Endothelial cell of umbilical vein (primary cell): Measurements from ENCODE around the gene SAXO1. TPM values are rescaled to one million over a fixed set of nuclear protein-coding genes. Genes with fewer than 3 reads are reported as not detected.

Experiments used
- BruUV-seq: library from RNA; stranded (reverse); fragments of 400-500 nt; replicated peaks from 2 replicates; lab custom pipeline; 2021; lab: Mats Ljungman, UMichigan
- CTCF ChIA-PET: fragments of 300-600, 350-600 bp; sonication (Branson Sonifier 250); formaldehyde crosslinking; loops from one replicate; lab custom pipeline; 2021; ENCODE audit warnings: antibody characterized with exemption, inconsistent platforms; lab: Charles Lee
- POLR2A ChIA-PET: fragments of 300-600, 350-600 bp; sonication (Branson Sonifier 250); formaldehyde crosslinking; loops from one replicate; lab custom pipeline; 2021; ENCODE audit warnings: antibody characterized with exemption, inconsistent platforms; lab: Charles Lee
- DNase-seq: peaks from one replicate; pipeline ENCODE4 v3.0.0-alpha.2; 2011; ENCODE audit warnings: low read depth, low spot score
- FAIRE-seq: peaks from 2 replicates; lab custom pipeline; 2011; peaks lifted over from hg19 to GRCh38; lab: Jason Lieb, UNC
- H2AFZ ChIP-seq: 2 replicates; pipeline ENCODE4 v1.6.0; 2012; ENCODE audit warnings: low read depth, low read length, control low read depth, inconsistent platforms
- H3K27ac ChIP-seq: 2 replicates; pipeline ENCODE4 v1.5.1; 2011; ENCODE audit warnings: low read depth, mild to moderate bottlenecking, control low read depth, low read length, moderate library complexity; ENCODE audit not compliant: insufficient read depth
- H3K27me3 ChIP-seq, 2 experiments: 2 replicates each; pipeline versions ENCODE4 v1.6.0 to v1.6.1; 2011; ENCODE audit warnings: low read length in 2 of 2, mixed read lengths in 1 of 2; ENCODE audit not compliant: control insufficient read depth in 2 of 2, insufficient read depth in 2 of 2
- H3K36me3 ChIP-seq, 2 experiments: 2 replicates in 1 of 2; 3 replicates in 1 of 2; pipeline ENCODE4 v1.5.1; 2011; ENCODE audit warnings: low read length in 2 of 2, mild to moderate bottlenecking in 1 of 2, moderate library complexity in 1 of 2; ENCODE audit not compliant: control insufficient read depth in 2 of 2, insufficient read depth in 2 of 2; ENCODE audit errors: extremely low read depth in 1 of 2
- H3K4me1 ChIP-seq: 3 replicates; pipeline ENCODE4 v1.5.1; 2011; ENCODE audit warnings: mild to moderate bottlenecking, low read length; ENCODE audit not compliant: control insufficient read depth, insufficient read depth; ENCODE audit errors: extremely low read depth
- H3K4me2 ChIP-seq: 2 replicates; pipeline ENCODE4 v1.6.1; 2011; ENCODE audit warnings: low read length, control low read depth, mixed read lengths; ENCODE audit not compliant: insufficient read depth
- H3K4me3 ChIP-seq, 3 experiments: fragments of 200-600 bp in 1 of 3; sonication (generic), shearing (Covaris generic) in 1 of 3; replicated peaks in 1 of 3; 2 replicates each; pipeline ENCODE4 v1.5.1; 2011 to 2016; ENCODE audit warnings: control low read depth in 3 of 3, low read length in 3 of 3, mild to moderate bottlenecking in 2 of 3, inconsistent platforms in 1 of 3, low read depth in 1 of 3, moderate library complexity in 1 of 3; ENCODE audit not compliant: insufficient read depth in 1 of 3
- H3K79me2 ChIP-seq: 2 replicates; pipeline ENCODE4 v1.6.0; 2012; ENCODE audit warnings: low read length, inconsistent platforms; ENCODE audit not compliant: control insufficient read depth, insufficient read depth
- H3K9ac ChIP-seq: replicated peaks from 2 replicates; pipeline ENCODE3; 2011; ENCODE audit warnings: low read length, control low read depth; ENCODE audit not compliant: insufficient read depth; ENCODE audit errors: extremely low read depth
- H3K9me1 ChIP-seq: replicated peaks from 3 replicates; pipeline ENCODE4 v1.6.0; 2011; ENCODE audit warnings: mild to moderate bottlenecking, low read length; ENCODE audit not compliant: control insufficient read depth, insufficient read depth; ENCODE audit errors: extremely low read depth
- H3K9me3 ChIP-seq: replicated peaks from 2 replicates; pipeline ENCODE4 v1.5.1; 2012; ENCODE audit warnings: low read length, inconsistent platforms; ENCODE audit not compliant: control insufficient read depth, insufficient read depth
- H4K20me1 ChIP-seq: replicated peaks from 2 replicates; pipeline ENCODE3; 2011; ENCODE audit warnings: mild to moderate bottlenecking, low read length; ENCODE audit not compliant: control insufficient read depth, insufficient read depth; ENCODE audit errors: extremely low read depth
- EZH2 ChIP-seq: IDR thresholded peaks from 2 replicates; pipeline ENCODE4 v1.6.1; 2012; ENCODE audit warnings: borderline replicate concordance, low read depth, mild to moderate bottlenecking, moderate library complexity, low read length, inconsistent platforms; ENCODE audit not compliant: severe bottlenecking
- FOS ChIP-seq: IDR thresholded peaks from 2 replicates; pipeline ENCODE4 v1.6.1; 2011; ENCODE audit warnings: mild to moderate bottlenecking, low read length, moderate library complexity, borderline replicate concordance; ENCODE audit not compliant: insufficient read depth
- GATA2 ChIP-seq: IDR thresholded peaks from 2 replicates; pipeline ENCODE4 v1.7.0; 2011; ENCODE audit warnings: low read depth, mild to moderate bottlenecking, moderate library complexity, mixed read lengths, low read length; ENCODE audit not compliant: insufficient read length, insufficient read depth
- JUN ChIP-seq: IDR thresholded peaks from 2 replicates; pipeline ENCODE4 v1.6.1; 2011; ENCODE audit warnings: borderline replicate concordance, low read depth; ENCODE audit not compliant: insufficient read length, insufficient read depth
- MAX ChIP-seq: IDR thresholded peaks from 2 replicates; pipeline ENCODE4 v1.6.1; 2011; ENCODE audit not compliant: insufficient read depth, insufficient read length
- MYC ChIP-seq: IDR thresholded peaks from one replicate; pipeline ENCODE4 v1.6.1; 2011; ENCODE audit warnings: mild to moderate bottlenecking, low read depth, low read length
- POLR2A ChIP-seq: IDR thresholded peaks from 2 replicates; pipeline ENCODE4 v1.6.1; 2012; ENCODE audit warnings: low read depth, mild to moderate bottlenecking, control low read depth, low read length
- POLR2AphosphoS5 ChIP-seq: IDR thresholded peaks from 2 replicates; pipeline ENCODE4 v1.6.1; 2012; ENCODE audit warnings: low read depth, mild to moderate bottlenecking, control low read depth, low read length, moderate library complexity; ENCODE audit not compliant: insufficient read depth
- dilution Hi-C: fragments of 300-500 bp; cut with MboI; formaldehyde crosslinking; loops from one replicate; pipeline ENCODE4 v1.15.0; 2019; ENCODE audit warnings: low sequenced_read_pairs; ENCODE audit not compliant: extremely low pct_ligation_motif_present
- intact Hi-C: fragments of 100-400 bp; cut with micrococcal nuclease; formaldehyde crosslinking; loops from one replicate; pipeline ENCODE4 v1.10.0; 2022
- polyA plus RNA-seq, 4 experiments: library from polyadenylated mRNA; depleted of rRNA in 3 of 4; stranded (reverse) in 3 of 4; unstranded in 1 of 4; fragments of >200 nt; gene quantifications; 2 replicates each; pipeline versions ENCODE4 v1.2.1 to v1.2.3, GENCODE V29; 2011 to 2012; ENCODE audit warnings: missing spikeins in 1 of 4
- total RNA-seq: library from RNA; stranded (reverse); gene quantifications from 2 replicates; pipeline ENCODE4 v1.2.3, GENCODE V29; 2021
- TF ChIP-seq, protein P1 (sequence below), 2 donors: IDR thresholded peaks; 1 replicate in 1 of 2; 2 replicates in 1 of 2; pipeline ENCODE4 v1.5.1; 2011; ENCODE audit warnings: low read length in 2 of 2, mild to moderate bottlenecking in 2 of 2, moderate library complexity in 2 of 2, control low read depth in 1 of 2, inconsistent platforms in 1 of 2, low read depth in 1 of 2; ENCODE audit not compliant: insufficient read depth in 1 of 2; ENCODE audit errors: extremely low read depth in 1 of 2

SAXO1 gene
- total and polyA plus RNA-seq, 2 donors (not counting 3 experiments of a cell fraction or from before 2014, with no cell fraction given) = not detected

DNA sequence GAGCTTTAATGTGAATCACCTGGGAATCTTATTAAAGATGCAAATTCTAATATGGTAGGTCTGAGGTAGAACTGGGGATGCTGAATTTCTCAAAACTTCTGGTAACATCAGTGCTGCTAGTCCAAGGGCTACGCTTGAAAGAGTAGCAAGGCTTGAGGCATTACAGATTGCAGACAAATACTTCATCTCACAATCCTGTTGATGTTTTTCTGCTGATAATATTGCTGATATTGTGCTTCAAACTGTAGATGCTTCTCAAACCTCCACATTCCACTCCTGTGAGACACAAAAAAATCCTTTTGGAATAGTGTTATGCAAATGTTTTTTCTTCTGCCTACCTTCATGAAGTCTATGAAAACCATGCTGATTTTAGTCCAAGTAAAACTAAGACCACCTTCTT, 139.5 kb downstream of the SAXO1 start:
- no peaks in the 10 kb centered on the region for H3K4me1 ChIP-seq
- dilution Hi-C loops (no loop called here), intact Hi-C loops (no loop called here)
- no peaks in the 10 kb centered on the region for H3K27me3 ChIP-seq
- no peaks in the 10 kb centered on the region for H3K9me1 ChIP-seq
- POLR2A ChIA-PET = no interaction called here
- FAIRE-seq (no peak), DNase-seq (no peak)
- no TSS peak for BruUV-seq
- CTCF ChIA-PET = interaction anchor here (0.6 kb wide), 1 partner anchor 50 kb away, joined by 4 read pairs; no protein-coding TSS in a partner anchor
- H3K9ac ChIP-seq = no peak overlapping the region
- H3K36me3 ChIP-seq = no peaks in the 10 kb centered on the region
- H3K9me3 ChIP-seq = no peaks in the 10 kb centered on the region
- no peak overlapping the region for H3K4me2 ChIP-seq
- no peak overlapping the region for H2AFZ ChIP-seq
- H3K4me3 ChIP-seq = no peak overlapping the region
- H4K20me1 ChIP-seq = no peaks in the 10 kb centered on the region
- no peak overlapping the region for H3K27ac ChIP-seq
- TF ChIP-seq EZH2 (no peak), POLR2A (no peak), POLR2AphosphoS5 (no peak), JUN (no peak), MYC (no peak), FOS (no peak), GATA2 (no peak), MAX (no peak)
- TF ChIP-seq, protein P1, sequence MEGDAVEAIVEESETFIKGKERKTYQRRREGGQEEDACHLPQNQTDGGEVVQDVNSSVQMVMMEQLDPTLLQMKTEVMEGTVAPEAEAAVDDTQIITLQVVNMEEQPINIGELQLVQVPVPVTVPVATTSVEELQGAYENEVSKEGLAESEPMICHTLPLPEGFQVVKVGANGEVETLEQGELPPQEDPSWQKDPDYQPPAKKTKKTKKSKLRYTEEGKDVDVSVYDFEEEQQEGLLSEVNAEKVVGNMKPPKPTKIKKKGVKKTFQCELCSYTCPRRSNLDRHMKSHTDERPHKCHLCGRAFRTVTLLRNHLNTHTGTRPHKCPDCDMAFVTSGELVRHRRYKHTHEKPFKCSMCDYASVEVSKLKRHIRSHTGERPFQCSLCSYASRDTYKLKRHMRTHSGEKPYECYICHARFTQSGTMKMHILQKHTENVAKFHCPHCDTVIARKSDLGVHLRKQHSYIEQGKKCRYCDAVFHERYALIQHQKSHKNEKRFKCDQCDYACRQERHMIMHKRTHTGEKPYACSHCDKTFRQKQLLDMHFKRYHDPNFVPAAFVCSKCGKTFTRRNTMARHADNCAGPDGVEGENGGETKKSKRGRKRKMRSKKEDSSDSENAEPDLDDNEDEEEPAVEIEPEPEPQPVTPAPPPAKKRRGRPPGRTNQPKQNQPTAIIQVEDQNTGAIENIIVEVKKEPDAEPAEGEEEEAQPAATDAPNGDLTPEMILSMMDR (IDR thresholded peaks at IDR 0.05; ENCODE audit: extremely low read depth in 1 of 2, insufficient read depth in 1 of 2, low read depth in 1 of 2, low read length in 2 of 2) = no peak
- no peaks in the 10 kb centered on the region for H3K79me2 ChIP-seq
